ENCODE data around the gene PTPRR.
"Not testable (repeated sequence)": the region's sequence is repeated elsewhere in the genome, so short reads cannot be mapped to it uniquely, and the experiment has no call there.

The PTPRR gene

DNA sequence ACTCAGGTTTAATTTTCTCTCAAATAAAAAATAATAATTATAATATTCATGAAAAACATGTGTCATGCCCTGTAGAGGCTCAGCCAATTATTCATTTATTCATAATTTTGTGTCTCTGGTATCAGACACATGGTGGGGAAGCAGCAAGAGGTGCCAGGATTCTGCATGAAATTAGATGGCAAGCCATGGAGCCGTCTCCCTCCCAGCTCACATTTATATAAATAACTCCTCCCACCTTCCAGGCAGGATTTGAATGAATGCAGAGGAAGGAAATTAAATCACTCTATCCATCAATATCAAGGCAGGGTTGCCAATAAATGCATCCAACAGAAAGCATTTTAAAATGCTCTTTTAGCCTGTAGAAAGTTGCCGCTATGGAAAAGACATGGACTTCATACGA, 98.1 kb downstream of the PTPRR start:
- no peak overlapping the region for H3K4me3 ChIP-seq (replicated peaks; ENCODE audit: low read depth, low read length)
- DNase-seq (ENCODE audit: extremely low read depth, low read depth), result no peak
- TF ChIP-seq, protein P1, sequence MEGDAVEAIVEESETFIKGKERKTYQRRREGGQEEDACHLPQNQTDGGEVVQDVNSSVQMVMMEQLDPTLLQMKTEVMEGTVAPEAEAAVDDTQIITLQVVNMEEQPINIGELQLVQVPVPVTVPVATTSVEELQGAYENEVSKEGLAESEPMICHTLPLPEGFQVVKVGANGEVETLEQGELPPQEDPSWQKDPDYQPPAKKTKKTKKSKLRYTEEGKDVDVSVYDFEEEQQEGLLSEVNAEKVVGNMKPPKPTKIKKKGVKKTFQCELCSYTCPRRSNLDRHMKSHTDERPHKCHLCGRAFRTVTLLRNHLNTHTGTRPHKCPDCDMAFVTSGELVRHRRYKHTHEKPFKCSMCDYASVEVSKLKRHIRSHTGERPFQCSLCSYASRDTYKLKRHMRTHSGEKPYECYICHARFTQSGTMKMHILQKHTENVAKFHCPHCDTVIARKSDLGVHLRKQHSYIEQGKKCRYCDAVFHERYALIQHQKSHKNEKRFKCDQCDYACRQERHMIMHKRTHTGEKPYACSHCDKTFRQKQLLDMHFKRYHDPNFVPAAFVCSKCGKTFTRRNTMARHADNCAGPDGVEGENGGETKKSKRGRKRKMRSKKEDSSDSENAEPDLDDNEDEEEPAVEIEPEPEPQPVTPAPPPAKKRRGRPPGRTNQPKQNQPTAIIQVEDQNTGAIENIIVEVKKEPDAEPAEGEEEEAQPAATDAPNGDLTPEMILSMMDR (IDR thresholded peaks at IDR 0.05; ENCODE audit: low read depth, low read length, missing control alignments), result no peak

DNA sequence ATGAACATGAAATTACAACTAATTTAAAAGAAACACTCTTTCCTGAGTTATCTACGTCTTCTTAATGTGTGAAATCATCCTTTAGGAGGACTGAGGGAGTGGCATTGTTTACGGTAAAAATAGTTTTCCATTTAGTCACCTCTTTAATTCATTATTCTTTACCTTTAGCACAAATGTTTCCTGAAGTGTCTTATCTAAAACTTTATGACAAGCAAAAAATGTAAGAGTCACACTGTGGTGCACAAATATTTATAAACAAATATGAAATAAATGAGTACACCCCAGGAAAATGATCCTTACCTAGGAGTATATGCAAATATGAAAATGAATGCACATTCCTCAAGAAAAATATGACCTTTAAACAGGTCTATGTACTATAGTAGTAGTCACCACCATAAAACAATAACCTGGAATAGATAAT, 104.6 kb downstream of the PTPRR start:
- TF ChIP-seq, protein P1 (IDR thresholded peaks at IDR 0.05; ENCODE audit: low read depth, low read length, missing control alignments), result no peak
- no peak for DNase-seq (ENCODE audit: extremely low read depth, low read depth)
- no peak overlapping the region for H3K4me3 ChIP-seq (replicated peaks; ENCODE audit: low read depth, low read length)

DNA sequence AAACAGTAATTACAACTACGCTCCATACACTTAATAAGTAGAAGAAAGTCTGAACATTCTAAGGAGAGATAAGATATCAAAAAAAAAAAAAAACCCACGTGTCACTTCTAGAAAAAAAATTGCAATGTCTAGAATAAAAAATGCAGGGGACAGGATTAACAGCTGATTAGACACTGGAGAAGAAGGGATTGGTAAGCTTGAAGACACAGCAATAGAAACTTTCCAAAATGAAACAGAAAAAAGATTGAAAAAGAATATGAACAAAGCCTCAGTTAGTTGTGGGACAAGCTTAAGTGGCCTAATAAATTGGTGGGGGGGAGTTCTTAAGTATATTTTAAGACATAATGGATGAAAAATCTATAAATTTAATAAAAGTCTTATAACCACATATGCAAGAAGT, 105.5 kb downstream of the PTPRR start:
- DNase-seq (ENCODE audit: extremely low read depth, low read depth), result no peak
- no peak overlapping the region for H3K4me3 ChIP-seq (replicated peaks; ENCODE audit: low read depth, low read length)
- TF ChIP-seq, protein P1 (IDR thresholded peaks at IDR 0.05; ENCODE audit: low read depth, low read length, missing control alignments), result no peak

DNA sequence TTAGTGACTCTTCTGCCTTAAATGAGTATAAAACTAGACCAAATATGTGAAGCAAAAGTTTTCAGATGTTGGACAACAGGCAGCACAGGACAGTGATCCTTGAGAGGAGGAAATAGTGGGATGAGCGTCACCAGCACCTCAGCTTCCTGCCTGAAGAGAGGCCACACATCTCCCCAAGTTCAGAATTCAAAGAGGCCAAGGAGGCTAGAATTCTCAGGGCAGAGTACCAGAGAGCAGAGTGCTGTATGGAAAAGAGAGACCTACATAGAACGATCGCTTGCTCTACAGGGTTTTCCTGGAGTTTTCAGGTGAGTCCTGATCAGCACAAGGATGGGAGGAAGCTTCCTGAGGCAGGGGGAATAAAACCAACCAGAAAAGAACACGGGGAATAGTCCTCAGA, 107.0 kb downstream of the PTPRR start:
- TF ChIP-seq, protein P1 (IDR thresholded peaks at IDR 0.05; ENCODE audit: low read depth, low read length, missing control alignments), result no peak
- no peak overlapping the region for H3K4me3 ChIP-seq (replicated peaks; ENCODE audit: low read depth, low read length)
- DNase-seq (ENCODE audit: extremely low read depth, low read depth), result no peak

DNA sequence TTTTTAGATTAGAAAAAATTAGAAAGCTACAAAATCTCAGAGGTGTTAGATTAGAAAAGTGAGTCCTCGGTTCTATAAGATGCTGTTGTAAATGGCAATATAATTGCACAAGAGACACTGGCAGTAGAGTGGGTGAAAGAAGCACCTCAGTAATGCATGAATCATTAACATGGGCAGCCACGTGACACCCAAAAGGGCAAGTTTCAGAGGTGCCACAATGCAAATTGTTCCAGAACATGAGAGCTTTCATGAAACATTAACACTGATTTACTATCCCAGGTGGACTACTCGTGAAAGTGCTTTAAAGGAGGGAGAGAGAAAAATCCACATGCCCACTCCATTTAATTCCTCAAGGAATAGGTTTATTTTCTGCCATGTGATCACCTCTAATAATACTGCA, 108.4 kb downstream of the PTPRR start:
- TF ChIP-seq, protein P1 (IDR thresholded peaks at IDR 0.05; ENCODE audit: low read depth, low read length, missing control alignments), result no peak
- H3K4me3 ChIP-seq (replicated peaks; ENCODE audit: low read depth, low read length), result no peak overlapping the region
- DNase-seq (ENCODE audit: extremely low read depth, low read depth), result no peak

DNA sequence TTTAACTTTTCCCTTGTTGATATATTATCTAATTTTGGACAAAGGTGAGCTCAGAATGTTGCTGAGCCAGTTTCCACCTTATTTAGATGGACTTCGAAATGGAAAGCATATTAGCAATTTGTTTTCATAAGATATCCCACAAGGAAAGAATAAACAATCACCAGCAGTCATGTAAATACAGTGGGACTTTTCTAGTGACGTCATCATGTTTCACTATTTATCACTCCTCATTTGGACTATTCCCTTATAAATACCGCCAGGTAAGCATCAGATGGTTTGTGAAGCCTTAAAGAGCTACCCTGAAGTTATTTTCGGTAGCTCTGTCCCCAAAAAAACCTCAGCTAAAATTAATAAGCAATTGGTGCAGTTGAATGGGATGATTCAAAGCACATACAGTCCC, 110.7 kb downstream of the PTPRR start:
- DNase-seq (ENCODE audit: extremely low read depth, low read depth), result no peak
- H3K4me3 ChIP-seq (replicated peaks; ENCODE audit: low read depth, low read length), result no peak overlapping the region
- TF ChIP-seq, protein P1 (IDR thresholded peaks at IDR 0.05; ENCODE audit: low read depth, low read length, missing control alignments), result no peak

DNA sequence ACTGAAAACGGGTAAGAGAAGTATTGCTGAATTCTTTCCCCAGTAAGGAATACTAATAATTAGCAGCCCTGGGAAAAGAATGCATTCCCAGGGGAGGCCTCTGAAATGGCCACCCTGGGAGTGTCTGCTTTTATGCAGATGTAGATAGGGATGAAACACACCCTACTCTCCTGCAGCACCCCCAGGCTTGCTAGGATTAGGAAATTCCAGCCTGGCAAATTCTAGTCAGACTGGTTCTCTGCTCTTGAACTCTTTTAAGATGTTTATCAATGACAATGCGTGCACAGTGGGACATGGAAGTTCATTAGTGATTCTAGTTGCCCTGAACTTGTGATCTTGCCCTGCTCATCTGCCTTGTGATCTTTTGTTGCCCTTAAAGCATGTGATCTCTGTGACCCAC, 112.5 kb downstream of the PTPRR start:
- not testable (repeated sequence) for H3K4me3 ChIP-seq (replicated peaks; ENCODE audit: low read depth, low read length); DNase-seq (ENCODE audit: extremely low read depth, low read depth)
